Colonic mucosa (tissue), 4 donors: ENCODE data around the gene KIR2DL3. TPM values are rescaled to one million over a fixed set of nuclear protein-coding genes. Genes with fewer than 3 reads are reported as not detected.

ENCODE experiments used
- DNase-seq: peaks from one replicate; pipeline ENCODE4 v3.0.0-alpha.2; 2020
- H3K27ac ChIP-seq: fragments of 200-600 bp; one replicate; pipeline ENCODE4 v1.8.0; 2021
- H3K27me3 ChIP-seq: fragments of 200-600 bp; one replicate; pipeline ENCODE4 v1.8.0; 2021
- H3K36me3 ChIP-seq: fragments of 200-600 bp; one replicate; pipeline ENCODE4 v1.8.0; 2021
- H3K4me1 ChIP-seq: fragments of 200-600 bp; one replicate; pipeline ENCODE4 v1.8.0; 2021; ENCODE audit warnings: mild to moderate bottlenecking
- H3K4me3 ChIP-seq: fragments of 200-600 bp; one replicate; pipeline ENCODE4 v1.8.0; 2021
- H3K9ac ChIP-seq, 2 donors: one replicate each; pipeline ENCODE4 v1.7.0; 2013; ENCODE audit warnings: control low read depth in 2 of 2, low read depth in 2 of 2, low read length in 2 of 2
- H3K9me3 ChIP-seq: fragments of 200-600 bp; one replicate; pipeline ENCODE4 v1.8.0; 2021
- CTCF ChIP-seq: fragments of 200-600 bp; IDR thresholded peaks from one replicate; pipeline ENCODE4 v1.8.0; 2022; ENCODE audit warnings: antibody characterized with exemption, mild to moderate bottlenecking
- intact Hi-C: fragments of 100-400 bp; cut with DNase I; formaldehyde crosslinking; loops from one replicate; pipeline ENCODE4 v1.14.1; 2022
- total RNA-seq, 2 donors: library from RNA; stranded (reverse); fragmentation: NEBNext Ultra II Directional in 1 of 2; extraction: Animal tissue kit (Norgen Biotek cat#: 25700) in 1 of 2; gene quantifications; one replicate each; pipeline ENCODE4 v1.2.1, GENCODE V29; 2021
- donor health status: healthy.
- donor health status: DM: no; HTN: no; CAD: no.
- donor health status: DM: no; HTN: no; CAD: no.

Gene KIR2DL3
- total RNA-seq, 2 donors from 2014 or later = not detected

- TF ChIP-seq CTCF = no peak
- Histone ChIP-seq H3K27me3 (no peaks in the 10 kb centered on the region), H3K9me3 (no peaks in the 10 kb centered on the region), H3K4me1 (no peaks in the 10 kb centered on the region), H3K4me3 (no peak overlapping the region), H3K27ac (no peak overlapping the region), H3K9ac (no peak overlapping the region), H3K36me3 (no peaks in the 10 kb centered on the region)
- DNase-seq = peak; percentile 0
- intact Hi-C loops = no loop called here
Observed at GRCh38 chr19:54790711-54791110, 52.4 kb downstream of the KIR2DL3 start.

GRCh38 chr19:54791476-54791875 is 53.2 kb downstream of the KIR2DL3 start:
- no peak for DNase-seq
- no peaks in the 10 kb centered on the region for H3K36me3 ChIP-seq
- intact Hi-C loops = no loop called here
- H3K4me3 ChIP-seq = no peak overlapping the region
- TF ChIP-seq CTCF = no peak
- no peaks in the 10 kb centered on the region for H3K9me3 ChIP-seq
- no peak overlapping the region for H3K9ac ChIP-seq
- H3K4me1 ChIP-seq = no peaks in the 10 kb centered on the region
- no peaks in the 10 kb centered on the region for H3K27me3 ChIP-seq
- H3K27ac ChIP-seq = no peak overlapping the region

- Histone ChIP-seq H3K4me3 (no peak overlapping the region), H3K9ac (no peak overlapping the region), H3K36me3 (no peaks in the 10 kb centered on the region), H3K27me3 (no peaks in the 10 kb centered on the region), H3K9me3 (no peaks in the 10 kb centered on the region), H3K27ac (no peak overlapping the region), H3K4me1 (no peaks in the 10 kb centered on the region)
- intact Hi-C loops = no loop called here
- no peak for DNase-seq
- no peak for TF ChIP-seq CTCF
Observed at GRCh38 chr19:54792814-54793213, 54.5 kb downstream of the KIR2DL3 start.

GRCh38 chr19:54795758-54796157 is 57.4 kb downstream of the KIR2DL3 start:
- no peak overlapping the region for H3K9ac ChIP-seq
- intact Hi-C loops = no loop called here

More at GRCh38 chr19:54795758-54796157, 57.4 kb downstream of the KIR2DL3 start:
- no peak for TF ChIP-seq CTCF
- H3K27ac ChIP-seq = no peak overlapping the region
- H3K27me3 ChIP-seq = no peaks in the 10 kb centered on the region
- no peaks in the 10 kb centered on the region for H3K9me3 ChIP-seq
- DNase-seq = no peak
- no peaks in the 10 kb centered on the region for H3K4me1 ChIP-seq
- no peaks in the 10 kb centered on the region for H3K36me3 ChIP-seq
- H3K4me3 ChIP-seq = no peak overlapping the region

Other genes with a start within 250 kb of the KIR2DL3 start
- under 1 TPM in 1 of 2 donors, not detected in 1; 0.37 TPM for gene LAIR2, start 235.7 kb upstream of the KIR2DL3 start, total RNA-seq
- gene LILRA2, start 164.7 kb upstream of the KIR2DL3 start, total RNA-seq = under 1 TPM; 0.35 to 0.85 TPM
- under 1 TPM; 0.15 to 0.50 TPM for gene LILRA1, start 144.9 kb upstream of the KIR2DL3 start, total RNA-seq
- gene LILRB1, start 108.0 kb upstream of the KIR2DL3 start, total RNA-seq = 1 to 10 TPM; 2.1 to 3.6 TPM
- 1 to 10 TPM; 1.4 to 2.8 TPM for gene LILRB4, start 75.5 kb upstream of the KIR2DL3 start, total RNA-seq
- gene KIR3DL3, start 14.1 kb upstream of the KIR2DL3 start, total RNA-seq = not detected
- not detected for gene KIR2DL1, start 31.3 kb downstream of the KIR2DL3 start, total RNA-seq
- not detected for gene KIR2DL4, start 65.1 kb downstream of the KIR2DL3 start, total RNA-seq
- gene KIR3DL1, start 78.0 kb downstream of the KIR2DL3 start, total RNA-seq = not detected
- gene KIR2DS4, start 94.2 kb downstream of the KIR2DL3 start, total RNA-seq = not detected
- not detected for gene KIR3DL2, start 111.9 kb downstream of the KIR2DL3 start, total RNA-seq
- gene FCAR, start 135.7 kb downstream of the KIR2DL3 start, total RNA-seq = under 1 TPM in 1 of 2 donors, not detected in 1; 0.88 TPM
- not detected for gene NCR1, start 167.6 kb downstream of the KIR2DL3 start, total RNA-seq
- not detected for gene NLRP7, start 209.0 kb downstream of the KIR2DL3 start, total RNA-seq
- 10 to 100 TPM; 19.1 to 48.7 TPM for gene NLRP2, start 227.9 kb downstream of the KIR2DL3 start, total RNA-seq